Erythroblast (primary cell): ENCODE results near the gene CD83.

Experiments
- DNase-seq, 2 experiments: peaks; one replicate each; lab custom pipeline; 2025; lab: John Stamatoyannopoulos, UW
- GATA1 ChIP-seq: IDR thresholded peaks from 2 replicates; pipeline ENCODE4 v1.6.1; 2011; ENCODE audit warnings: low read depth, mild to moderate bottlenecking, control low read depth, low read length, moderate library complexity
- POLR2A ChIP-seq: IDR thresholded peaks from 2 replicates; pipeline ENCODE4 v1.6.1; 2011; ENCODE audit warnings: mild to moderate bottlenecking, low read length

CD83 gene

DNA sequence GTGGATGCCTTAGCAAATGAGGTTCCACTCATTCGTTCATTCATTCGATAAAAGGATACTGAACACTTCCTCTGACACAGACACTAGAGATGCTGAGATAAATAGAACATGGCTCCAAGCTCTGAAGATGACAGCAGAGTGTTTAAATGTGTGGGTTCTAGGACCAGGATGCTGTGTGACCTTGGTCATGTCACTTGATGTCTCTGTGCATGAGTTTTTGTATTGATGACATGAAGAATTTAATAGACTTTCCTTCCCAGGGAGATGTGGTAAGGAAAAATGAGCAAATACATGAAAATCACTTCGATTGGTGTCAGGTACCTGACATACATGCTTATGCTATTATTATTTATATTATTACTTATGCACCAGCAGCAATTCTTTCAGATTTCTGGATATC, 34.3 kb upstream of the CD83 start:
- no peak for DNase-seq
- TF ChIP-seq POLR2A (no peak), GATA1 (no peak)

DNA sequence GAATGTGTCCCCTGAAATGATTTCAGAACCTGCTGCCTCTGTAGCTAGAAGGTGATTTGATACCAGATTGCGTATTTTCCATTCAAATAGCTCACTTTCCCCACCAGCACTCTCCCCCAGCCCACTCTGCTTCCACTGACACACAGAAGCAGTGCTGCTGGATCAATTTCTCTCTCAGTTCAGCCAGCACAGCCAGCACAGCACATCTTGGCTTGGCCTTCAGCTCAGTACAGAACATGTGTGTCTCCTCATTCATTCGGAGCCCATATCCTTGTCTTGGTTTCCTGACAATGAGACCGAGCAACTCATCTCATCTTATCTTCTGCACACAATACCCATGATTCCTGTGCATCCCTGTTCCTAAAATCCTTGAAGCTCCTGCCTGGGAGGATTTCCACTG, 33.8 kb upstream of the CD83 start:
- TF ChIP-seq GATA1 = no peak
- no peak for TF ChIP-seq POLR2A
- no peak for DNase-seq

DNA sequence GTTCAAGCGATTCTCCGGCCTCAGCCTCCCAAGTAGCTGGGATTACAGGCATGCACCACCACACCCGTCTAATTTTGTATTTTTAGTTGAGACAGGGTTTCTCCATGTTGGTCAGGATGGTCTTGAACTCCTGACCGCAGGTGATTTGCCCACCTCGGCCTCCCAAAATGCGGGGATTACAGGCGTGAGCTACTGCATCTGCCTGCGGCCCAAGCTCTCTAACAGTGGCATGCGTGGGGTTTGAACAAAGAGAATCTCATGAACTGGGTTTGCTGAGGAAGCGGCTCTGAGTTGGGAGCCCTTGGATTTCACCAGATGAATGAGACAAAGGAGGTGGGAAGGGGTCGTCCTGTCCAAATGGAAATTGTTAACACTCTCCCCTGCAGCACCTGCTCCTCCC, 33.2 kb upstream of the CD83 start:
- TF ChIP-seq POLR2A (no peak), GATA1 (no peak)
- DNase-seq = no peak

DNA sequence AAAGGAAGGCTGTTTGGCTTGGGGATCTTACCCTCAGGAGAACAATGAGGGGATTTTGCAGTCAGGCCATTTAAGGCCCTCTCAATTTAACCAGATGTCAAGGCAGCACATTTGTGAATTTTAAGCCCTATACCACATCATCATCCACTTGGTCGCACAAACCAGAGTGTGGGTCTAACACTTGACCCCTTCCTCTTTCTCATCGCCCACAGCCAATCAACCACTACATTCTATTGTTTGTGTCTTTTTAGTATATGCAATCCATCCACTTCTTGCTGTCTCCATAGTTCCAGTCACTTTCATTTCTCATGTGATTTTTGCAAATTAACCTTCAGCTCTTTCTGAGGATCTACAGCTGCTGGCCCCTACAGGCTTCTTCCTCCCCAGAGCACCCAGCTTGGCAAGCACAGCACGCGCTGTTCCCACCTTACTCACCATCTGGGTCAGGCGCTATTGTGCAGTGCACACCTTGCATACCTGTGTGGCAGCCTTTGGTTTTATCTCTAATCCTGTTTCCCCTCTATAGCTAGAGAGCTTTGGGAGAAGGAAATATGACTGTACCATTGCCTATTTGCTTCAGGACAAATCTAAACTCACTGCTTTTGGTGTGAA, 32.3 kb upstream of the CD83 start:
- DNase-seq = no peak
- TF ChIP-seq POLR2A (no peak), GATA1 (no peak)

DNA sequence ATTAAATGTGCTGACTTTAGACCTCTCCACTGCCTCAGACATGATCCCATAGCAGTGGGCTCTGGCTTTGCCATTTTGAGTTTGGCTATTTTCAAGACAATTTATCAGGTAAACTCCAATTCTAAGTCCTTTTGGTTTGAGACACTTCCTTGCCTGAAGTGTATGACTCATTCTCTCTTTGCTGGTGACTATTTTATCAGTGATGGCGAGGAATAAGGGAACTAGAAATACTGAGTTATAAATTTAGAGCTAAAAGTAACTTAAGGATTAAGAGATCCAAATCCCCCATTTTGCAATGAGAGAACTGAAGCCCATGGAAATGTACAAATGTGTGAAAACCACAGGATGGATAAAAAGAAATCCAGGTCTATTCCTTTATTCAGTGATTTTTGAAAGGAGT, 30.9 kb upstream of the CD83 start:
- no peak for DNase-seq
- TF ChIP-seq POLR2A = no peak
- TF ChIP-seq GATA1 = no peak

DNA sequence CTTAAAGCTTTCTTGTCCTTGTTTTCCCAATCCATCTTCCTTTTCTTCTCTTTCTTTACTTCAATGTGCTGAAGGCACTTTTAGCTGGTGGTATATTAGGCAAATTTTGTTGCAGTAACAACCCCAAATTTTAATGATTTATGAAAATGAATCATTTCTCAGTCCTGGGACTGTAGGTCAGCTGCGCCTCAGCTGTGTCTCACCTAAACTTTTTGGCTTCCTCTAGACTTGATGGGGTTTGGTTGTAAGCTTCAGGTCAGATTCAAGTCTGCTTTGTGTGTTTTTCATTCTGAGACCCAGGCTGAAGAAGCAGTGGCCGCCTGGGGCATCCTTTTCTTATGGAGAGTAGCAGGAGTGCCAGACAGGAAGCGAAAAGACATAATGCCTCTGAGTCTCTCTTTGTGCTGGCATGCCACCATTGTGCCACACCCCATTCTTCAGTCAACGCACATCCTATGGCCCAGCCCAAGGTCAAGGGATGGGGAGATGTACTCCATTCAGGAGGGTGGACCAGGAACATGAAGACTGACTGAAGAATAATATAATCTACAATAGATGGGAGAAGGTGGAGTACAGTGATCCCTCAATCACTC, 28.9 kb upstream of the CD83 start:
- DNase-seq = no peak
- TF ChIP-seq GATA1 = no peak

DNA sequence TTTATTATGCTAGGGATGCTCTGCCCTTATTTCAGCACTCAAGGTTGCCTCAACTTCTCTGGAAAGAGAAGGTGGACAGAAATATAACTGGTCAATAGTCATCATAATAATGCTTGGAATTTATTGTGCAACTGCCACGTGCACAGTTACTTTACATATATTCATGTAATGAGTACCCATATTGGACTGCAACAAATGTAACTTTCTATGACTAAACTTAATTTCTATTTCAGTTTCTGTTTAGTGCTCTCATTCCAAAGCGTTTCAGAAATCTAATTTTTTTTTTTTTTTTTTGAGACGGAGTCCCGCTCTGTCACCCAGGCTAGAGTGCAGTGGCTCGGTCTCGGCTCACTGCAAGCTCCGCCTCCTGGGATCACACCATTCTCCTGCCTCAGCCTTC, 28.3 kb upstream of the CD83 start:
- TF ChIP-seq POLR2A = no peak
- TF ChIP-seq GATA1 = no peak
- no peak for DNase-seq

DNA sequence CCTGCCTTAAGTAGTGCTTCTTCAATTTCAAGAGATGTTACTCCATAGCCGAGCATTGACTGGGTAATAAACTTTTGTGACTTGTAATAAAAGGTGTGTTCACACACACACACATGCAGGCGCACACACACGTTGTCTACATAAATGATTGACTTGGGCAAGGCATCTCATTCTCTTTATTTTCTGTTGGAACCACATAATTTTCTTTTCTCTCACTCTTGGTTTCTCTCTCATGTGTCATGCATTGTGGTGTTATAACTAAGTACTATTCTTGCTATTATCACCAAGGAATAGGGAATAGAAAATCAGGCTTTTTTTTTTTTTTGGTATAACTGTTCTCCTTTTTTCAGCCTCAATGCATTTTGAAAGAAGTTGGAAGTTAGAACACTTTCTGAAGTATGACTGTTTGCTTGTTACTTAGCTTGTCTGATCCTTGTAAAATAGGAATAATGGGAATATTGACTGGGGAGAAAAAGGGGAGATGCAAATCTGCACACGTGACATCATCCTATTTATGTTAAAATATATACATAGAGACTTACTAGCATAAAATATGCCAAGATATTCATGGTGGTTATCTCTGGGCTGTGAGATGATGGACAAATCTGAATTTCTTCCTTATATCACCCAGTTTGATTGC, 26.1 kb upstream of the CD83 start:
- no peak for DNase-seq

DNA sequence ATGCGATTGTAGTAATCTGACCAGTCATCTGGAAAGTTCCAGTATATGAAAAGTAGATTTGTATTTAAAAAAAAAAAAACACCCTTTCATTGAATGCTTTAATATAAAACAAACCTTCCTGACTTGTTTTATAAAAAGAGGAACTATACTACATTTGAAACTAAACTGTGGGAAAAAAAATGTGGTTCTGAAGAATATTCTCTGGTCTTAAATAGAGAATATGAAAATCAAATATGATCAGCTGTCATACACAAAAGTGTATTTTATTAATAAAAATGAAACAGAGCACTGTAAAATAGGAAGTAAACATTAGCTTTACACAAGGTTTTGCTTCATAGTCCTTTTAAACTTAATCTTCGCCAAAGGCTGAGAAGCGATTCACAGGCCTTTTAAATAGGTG, 25.3 kb upstream of the CD83 start:
- no peak for DNase-seq
- TF ChIP-seq GATA1 = no peak

More for the DNA sequence above, 26.1 kb upstream of the CD83 start:
- TF ChIP-seq GATA1 (no peak), POLR2A (no peak)

DNA sequence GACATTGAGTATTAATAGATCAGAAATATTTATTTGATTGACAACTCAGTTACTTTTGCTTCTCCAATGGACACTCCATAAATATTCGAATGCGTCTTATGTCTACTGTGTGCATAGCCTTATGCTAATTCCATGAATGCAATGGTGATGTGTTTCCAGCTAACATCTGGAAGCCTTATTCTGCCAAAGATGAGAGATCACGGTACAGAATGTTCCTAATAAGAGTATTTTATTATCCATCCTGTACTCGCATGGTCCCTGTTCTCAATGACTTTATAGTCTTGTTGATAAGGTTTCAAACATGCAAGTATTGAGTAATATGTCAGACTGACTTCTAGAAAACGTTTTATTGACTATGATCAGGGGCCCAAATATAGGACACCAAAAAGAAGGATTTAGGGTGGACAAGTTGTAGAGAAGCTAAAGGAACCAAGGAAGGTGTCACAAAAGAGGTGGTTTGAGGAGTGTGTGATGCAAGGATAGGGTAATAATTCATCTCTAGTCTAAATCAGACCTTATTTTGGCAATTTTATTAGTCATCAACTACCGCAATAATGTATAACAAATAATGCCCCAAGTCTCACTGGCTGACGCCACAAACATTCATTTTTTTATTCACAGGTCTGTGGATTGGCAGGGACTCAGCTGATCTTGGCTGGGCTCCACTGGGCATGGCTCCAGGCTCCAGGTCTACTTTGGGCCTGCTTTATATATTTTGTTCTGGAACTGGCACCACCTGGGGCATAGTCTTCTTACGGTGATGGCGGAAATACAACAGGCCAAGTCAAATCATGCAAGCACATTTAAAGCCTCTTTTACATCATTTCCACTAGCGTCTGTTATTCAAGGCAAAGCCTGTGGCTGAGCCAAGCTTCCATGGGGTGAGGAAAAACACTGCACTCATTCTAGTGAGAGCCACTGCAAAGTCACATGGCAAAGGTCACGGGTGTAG, 24.5 kb upstream of the CD83 start:
- no peak for DNase-seq
- no peak for TF ChIP-seq POLR2A
- no peak for TF ChIP-seq GATA1

DNA sequence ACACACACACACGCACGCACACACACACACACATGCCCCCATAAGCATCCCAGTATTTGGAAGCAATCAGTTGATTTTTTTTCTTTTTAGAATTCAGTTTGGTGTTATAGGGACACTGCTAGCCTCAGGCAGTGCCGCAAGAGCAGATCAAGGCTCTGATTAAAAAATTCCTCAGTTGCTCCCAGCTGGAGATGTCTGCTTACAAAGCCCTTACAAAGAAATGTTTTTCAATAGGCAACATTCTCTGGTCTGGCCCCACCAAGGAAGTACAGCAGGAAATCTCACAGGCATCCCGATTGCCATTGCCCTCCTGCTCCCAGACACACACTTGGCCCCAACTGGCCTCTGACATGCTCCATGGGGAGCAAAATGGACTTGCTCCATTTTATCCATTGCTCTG, 22.9 kb upstream of the CD83 start:
- TF ChIP-seq GATA1 (no peak), POLR2A (no peak)
- no peak for DNase-seq

DNA sequence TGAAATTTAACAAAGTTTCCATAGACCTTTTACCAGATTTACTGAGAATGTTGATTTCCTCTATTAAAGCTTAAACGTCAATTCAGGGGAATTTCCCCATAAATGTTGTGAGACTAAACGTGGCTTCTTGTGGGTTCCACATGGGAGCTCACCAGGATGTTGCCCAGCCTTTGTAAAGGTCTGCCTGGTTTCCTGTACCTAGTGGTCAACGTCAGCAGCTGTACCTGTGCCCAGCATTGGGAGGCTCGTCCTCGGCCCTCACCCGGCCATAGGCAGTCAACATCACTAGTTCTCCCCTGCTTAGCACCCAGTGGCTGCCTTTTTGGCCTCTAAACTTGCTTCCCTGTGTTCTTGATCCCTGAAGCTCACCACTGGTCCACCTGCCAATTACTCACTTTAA, 22.1 kb upstream of the CD83 start:
- TF ChIP-seq POLR2A (no peak), GATA1 (no peak)
- no peak for DNase-seq

DNA sequence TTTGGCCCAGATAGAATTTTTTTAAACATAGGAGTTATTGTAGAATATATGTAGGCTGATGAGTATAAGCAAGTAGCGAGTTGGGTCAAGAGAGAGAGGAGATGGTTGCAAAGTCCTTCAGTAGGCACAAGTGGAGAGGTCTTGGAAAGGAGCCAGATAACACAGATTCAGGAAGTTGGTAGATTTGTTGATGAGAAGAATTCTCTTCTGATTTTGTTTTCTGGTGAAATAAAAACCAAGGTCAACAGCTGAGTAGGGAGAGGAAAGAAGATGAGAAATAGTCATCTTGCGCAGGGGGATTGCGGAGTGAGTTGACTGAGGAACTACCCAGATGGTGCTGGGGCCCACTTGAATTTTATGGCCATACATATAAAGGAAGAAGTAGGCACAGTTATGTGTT, 17.4 kb upstream of the CD83 start:
- TF ChIP-seq GATA1 (no peak), POLR2A (no peak)
- no peak for DNase-seq

DNA sequence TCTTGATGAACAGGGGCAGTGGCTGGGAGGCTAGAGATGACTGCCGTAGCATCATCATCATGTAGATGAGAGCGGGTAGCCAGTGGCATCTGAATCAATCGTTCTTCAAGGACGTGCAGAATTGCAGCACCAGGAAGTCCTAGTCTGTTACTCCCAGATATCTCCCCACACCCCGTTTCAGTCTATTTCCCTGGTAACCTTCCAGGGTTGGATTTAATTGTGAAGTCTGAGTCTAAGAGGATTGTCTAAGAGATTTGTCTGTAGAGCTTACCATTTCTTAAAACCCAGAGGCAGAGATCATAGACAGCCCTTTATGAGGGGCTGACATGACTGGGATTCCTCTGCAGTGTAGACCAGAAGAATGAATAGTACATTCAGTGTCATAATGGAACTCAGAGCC, 16.6 kb upstream of the CD83 start:
- no peak for DNase-seq
- no peak for TF ChIP-seq POLR2A
- TF ChIP-seq GATA1 = no peak
